Endothelial cell of umbilical vein (primary cell): ENCODE data around the gene COLQ. TPM values are rescaled to one million over a fixed set of nuclear protein-coding genes. Genes with fewer than 3 reads are reported as not detected.

ENCODE experiments used
- BruUV-seq: library from RNA; stranded (reverse); fragments of 400-500 nt; replicated peaks from 2 replicates; lab custom pipeline; 2021; lab: Mats Ljungman, UMichigan
- CTCF ChIA-PET: fragments of 300-600, 350-600 bp; sonication (Branson Sonifier 250); formaldehyde crosslinking; loops from one replicate; lab custom pipeline; 2021; ENCODE audit warnings: antibody characterized with exemption, inconsistent platforms; lab: Charles Lee
- POLR2A ChIA-PET: fragments of 300-600, 350-600 bp; sonication (Branson Sonifier 250); formaldehyde crosslinking; loops from one replicate; lab custom pipeline; 2021; ENCODE audit warnings: antibody characterized with exemption, inconsistent platforms; lab: Charles Lee
- DNase-seq: peaks from one replicate; pipeline ENCODE4 v3.0.0-alpha.2; 2011; ENCODE audit warnings: low read depth, low spot score
- FAIRE-seq: peaks from 2 replicates; lab custom pipeline; 2011; peaks lifted over from hg19 to GRCh38; lab: Jason Lieb, UNC
- H2AFZ ChIP-seq: 2 replicates; pipeline ENCODE4 v1.6.0; 2012; ENCODE audit warnings: low read depth, low read length, control low read depth, inconsistent platforms
- H3K27ac ChIP-seq: 2 replicates; pipeline ENCODE4 v1.5.1; 2011; ENCODE audit warnings: low read depth, mild to moderate bottlenecking, control low read depth, low read length, moderate library complexity; ENCODE audit not compliant: insufficient read depth
- H3K27me3 ChIP-seq, 2 experiments: 2 replicates each; pipeline versions ENCODE4 v1.6.0 to v1.6.1; 2011; ENCODE audit warnings: low read length in 2 of 2, mixed read lengths in 1 of 2; ENCODE audit not compliant: control insufficient read depth in 2 of 2, insufficient read depth in 2 of 2
- H3K36me3 ChIP-seq, 2 experiments: 2 replicates in 1 of 2; 3 replicates in 1 of 2; pipeline ENCODE4 v1.5.1; 2011; ENCODE audit warnings: low read length in 2 of 2, mild to moderate bottlenecking in 1 of 2, moderate library complexity in 1 of 2; ENCODE audit not compliant: control insufficient read depth in 2 of 2, insufficient read depth in 2 of 2; ENCODE audit errors: extremely low read depth in 1 of 2
- H3K4me1 ChIP-seq: 3 replicates; pipeline ENCODE4 v1.5.1; 2011; ENCODE audit warnings: mild to moderate bottlenecking, low read length; ENCODE audit not compliant: control insufficient read depth, insufficient read depth; ENCODE audit errors: extremely low read depth
- H3K4me2 ChIP-seq: 2 replicates; pipeline ENCODE4 v1.6.1; 2011; ENCODE audit warnings: low read length, control low read depth, mixed read lengths; ENCODE audit not compliant: insufficient read depth
- H3K4me3 ChIP-seq, 3 experiments: fragments of 200-600 bp in 1 of 3; sonication (generic), shearing (Covaris generic) in 1 of 3; replicated peaks in 1 of 3; 2 replicates each; pipeline ENCODE4 v1.5.1; 2011 to 2016; ENCODE audit warnings: control low read depth in 3 of 3, low read length in 3 of 3, mild to moderate bottlenecking in 2 of 3, inconsistent platforms in 1 of 3, low read depth in 1 of 3, moderate library complexity in 1 of 3; ENCODE audit not compliant: insufficient read depth in 1 of 3
- H3K79me2 ChIP-seq: 2 replicates; pipeline ENCODE4 v1.6.0; 2012; ENCODE audit warnings: low read length, inconsistent platforms; ENCODE audit not compliant: control insufficient read depth, insufficient read depth
- H3K9ac ChIP-seq: replicated peaks from 2 replicates; pipeline ENCODE3; 2011; ENCODE audit warnings: low read length, control low read depth; ENCODE audit not compliant: insufficient read depth; ENCODE audit errors: extremely low read depth
- H3K9me1 ChIP-seq: replicated peaks from 3 replicates; pipeline ENCODE4 v1.6.0; 2011; ENCODE audit warnings: mild to moderate bottlenecking, low read length; ENCODE audit not compliant: control insufficient read depth, insufficient read depth; ENCODE audit errors: extremely low read depth
- H3K9me3 ChIP-seq: replicated peaks from 2 replicates; pipeline ENCODE4 v1.5.1; 2012; ENCODE audit warnings: low read length, inconsistent platforms; ENCODE audit not compliant: control insufficient read depth, insufficient read depth
- H4K20me1 ChIP-seq: replicated peaks from 2 replicates; pipeline ENCODE3; 2011; ENCODE audit warnings: mild to moderate bottlenecking, low read length; ENCODE audit not compliant: control insufficient read depth, insufficient read depth; ENCODE audit errors: extremely low read depth
- CTCF ChIP-seq, 2 donors: IDR thresholded peaks; 1 replicate in 1 of 2; 2 replicates in 1 of 2; pipeline ENCODE4 v1.5.1; 2011; ENCODE audit warnings: low read length in 2 of 2, mild to moderate bottlenecking in 2 of 2, moderate library complexity in 2 of 2, control low read depth in 1 of 2, inconsistent platforms in 1 of 2, low read depth in 1 of 2; ENCODE audit not compliant: insufficient read depth in 1 of 2; ENCODE audit errors: extremely low read depth in 1 of 2
- EZH2 ChIP-seq: IDR thresholded peaks from 2 replicates; pipeline ENCODE4 v1.6.1; 2012; ENCODE audit warnings: borderline replicate concordance, low read depth, mild to moderate bottlenecking, moderate library complexity, low read length, inconsistent platforms; ENCODE audit not compliant: severe bottlenecking
- FOS ChIP-seq: IDR thresholded peaks from 2 replicates; pipeline ENCODE4 v1.6.1; 2011; ENCODE audit warnings: mild to moderate bottlenecking, low read length, moderate library complexity, borderline replicate concordance; ENCODE audit not compliant: insufficient read depth
- GATA2 ChIP-seq: IDR thresholded peaks from 2 replicates; pipeline ENCODE4 v1.7.0; 2011; ENCODE audit warnings: low read depth, mild to moderate bottlenecking, moderate library complexity, mixed read lengths, low read length; ENCODE audit not compliant: insufficient read length, insufficient read depth
- JUN ChIP-seq: IDR thresholded peaks from 2 replicates; pipeline ENCODE4 v1.6.1; 2011; ENCODE audit warnings: borderline replicate concordance, low read depth; ENCODE audit not compliant: insufficient read length, insufficient read depth
- MYC ChIP-seq: IDR thresholded peaks from one replicate; pipeline ENCODE4 v1.6.1; 2011; ENCODE audit warnings: mild to moderate bottlenecking, low read depth, low read length
- POLR2A ChIP-seq: IDR thresholded peaks from 2 replicates; pipeline ENCODE4 v1.6.1; 2012; ENCODE audit warnings: low read depth, mild to moderate bottlenecking, control low read depth, low read length
- POLR2AphosphoS5 ChIP-seq: IDR thresholded peaks from 2 replicates; pipeline ENCODE4 v1.6.1; 2012; ENCODE audit warnings: low read depth, mild to moderate bottlenecking, control low read depth, low read length, moderate library complexity; ENCODE audit not compliant: insufficient read depth
- dilution Hi-C: fragments of 300-500 bp; cut with MboI; formaldehyde crosslinking; loops from one replicate; pipeline ENCODE4 v1.15.0; 2019; ENCODE audit warnings: low sequenced_read_pairs; ENCODE audit not compliant: extremely low pct_ligation_motif_present
- intact Hi-C: fragments of 100-400 bp; cut with micrococcal nuclease; formaldehyde crosslinking; loops from one replicate; pipeline ENCODE4 v1.10.0; 2022
- polyA plus RNA-seq, 4 experiments: library from polyadenylated mRNA; depleted of rRNA in 3 of 4; stranded (reverse) in 3 of 4; unstranded in 1 of 4; fragments of >200 nt; gene quantifications; 2 replicates each; pipeline versions ENCODE4 v1.2.1 to v1.2.3, GENCODE V29; 2011 to 2012; ENCODE audit warnings: missing spikeins in 1 of 4
- total RNA-seq: library from RNA; stranded (reverse); gene quantifications from 2 replicates; pipeline ENCODE4 v1.2.3, GENCODE V29; 2021

The COLQ gene
- total and polyA plus RNA-seq, 2 donors (not counting 3 experiments of a cell fraction or from before 2014, with no cell fraction given) = 2.0 to 2.3 TPM

GRCh38 chr3:15513116-15513515, 8.4 kb downstream of the COLQ start:
- Histone ChIP-seq H3K27me3 (no peaks in the 10 kb centered on the region), H4K20me1 (no peaks in the 10 kb centered on the region), H3K9me3 (no peaks in the 10 kb centered on the region), H3K27ac (no peak overlapping the region), H3K4me3 (no peak overlapping the region), H3K9ac (no peak overlapping the region), H3K36me3 (no peaks in the 10 kb centered on the region), H3K4me1 (no peaks in the 10 kb centered on the region), H2AFZ (no peak overlapping the region), H3K4me2 (no peak overlapping the region), H3K79me2 (no peaks in the 10 kb centered on the region), H3K9me1 (no peaks in the 10 kb centered on the region)
- intact Hi-C loops (no loop called here), dilution Hi-C loops (no loop called here)
- no TSS peak for BruUV-seq
- TF ChIP-seq CTCF (IDR thresholded peaks at IDR 0.05; ENCODE audit: extremely low read depth in 1 of 2, insufficient read depth in 1 of 2, low read depth in 1 of 2, low read length in 2 of 2) (no peak), JUN (no peak), FOS (no peak), GATA2 (no peak), POLR2A (no peak), POLR2AphosphoS5 (no peak)
- CTCF ChIA-PET = no interaction called here
- POLR2A ChIA-PET = no interaction called here
- FAIRE-seq (no peak), DNase-seq (no peak)

GRCh38 chr3:15512166-15512565, 9.3 kb downstream of the COLQ start:
- no peak overlapping the region for H3K27ac ChIP-seq
- no peak overlapping the region for H3K4me2 ChIP-seq
- TF ChIP-seq JUN (no peak), EZH2 (no peak), CTCF (IDR thresholded peaks at IDR 0.05; ENCODE audit: extremely low read depth in 1 of 2, insufficient read depth in 1 of 2, low read depth in 1 of 2, low read length in 2 of 2) (no peak), MYC (no peak), GATA2 (no peak)
- no peaks in the 10 kb centered on the region for H3K79me2 ChIP-seq
- FAIRE-seq (no peak), DNase-seq (no peak)
- H3K36me3 ChIP-seq = no peaks in the 10 kb centered on the region
- ChIA-PET POLR2A (no interaction called here), CTCF (no interaction called here)
- no peaks in the 10 kb centered on the region for H3K4me1 ChIP-seq
- intact Hi-C loops (no loop called here), dilution Hi-C loops (no loop called here)
- H3K9me3 ChIP-seq = no peaks in the 10 kb centered on the region
- BruUV-seq = no TSS peak
- no peak overlapping the region for H2AFZ ChIP-seq
- no peaks in the 10 kb centered on the region for H3K9me1 ChIP-seq
- H3K27me3 ChIP-seq = no peaks in the 10 kb centered on the region
- no peak overlapping the region for H3K9ac ChIP-seq
- no peaks in the 10 kb centered on the region for H4K20me1 ChIP-seq
- no peak overlapping the region for H3K4me3 ChIP-seq
